Fibroblast of mammary gland (primary cell): ENCODE measurements around the gene RASGRP4.

Experiments used
- DNase-seq: peaks from one replicate; pipeline ENCODE4 v3.0.0-alpha.2; 2010; ENCODE audit warnings: low read depth
- H3K4me3 ChIP-seq: 2 replicates; pipeline ENCODE4 v1.5.1; 2011; ENCODE audit warnings: low read depth, mild to moderate bottlenecking, low read length, moderate library complexity; ENCODE audit not compliant: control insufficient read depth
- CTCF ChIP-seq: conservative IDR thresholded peaks from 2 replicates; pipeline ENCODE4 v1.5.1; 2011; ENCODE audit warnings: low read depth, low read length, inconsistent platforms; ENCODE audit not compliant: control insufficient read depth, insufficient read depth

Gene RASGRP4

DNA sequence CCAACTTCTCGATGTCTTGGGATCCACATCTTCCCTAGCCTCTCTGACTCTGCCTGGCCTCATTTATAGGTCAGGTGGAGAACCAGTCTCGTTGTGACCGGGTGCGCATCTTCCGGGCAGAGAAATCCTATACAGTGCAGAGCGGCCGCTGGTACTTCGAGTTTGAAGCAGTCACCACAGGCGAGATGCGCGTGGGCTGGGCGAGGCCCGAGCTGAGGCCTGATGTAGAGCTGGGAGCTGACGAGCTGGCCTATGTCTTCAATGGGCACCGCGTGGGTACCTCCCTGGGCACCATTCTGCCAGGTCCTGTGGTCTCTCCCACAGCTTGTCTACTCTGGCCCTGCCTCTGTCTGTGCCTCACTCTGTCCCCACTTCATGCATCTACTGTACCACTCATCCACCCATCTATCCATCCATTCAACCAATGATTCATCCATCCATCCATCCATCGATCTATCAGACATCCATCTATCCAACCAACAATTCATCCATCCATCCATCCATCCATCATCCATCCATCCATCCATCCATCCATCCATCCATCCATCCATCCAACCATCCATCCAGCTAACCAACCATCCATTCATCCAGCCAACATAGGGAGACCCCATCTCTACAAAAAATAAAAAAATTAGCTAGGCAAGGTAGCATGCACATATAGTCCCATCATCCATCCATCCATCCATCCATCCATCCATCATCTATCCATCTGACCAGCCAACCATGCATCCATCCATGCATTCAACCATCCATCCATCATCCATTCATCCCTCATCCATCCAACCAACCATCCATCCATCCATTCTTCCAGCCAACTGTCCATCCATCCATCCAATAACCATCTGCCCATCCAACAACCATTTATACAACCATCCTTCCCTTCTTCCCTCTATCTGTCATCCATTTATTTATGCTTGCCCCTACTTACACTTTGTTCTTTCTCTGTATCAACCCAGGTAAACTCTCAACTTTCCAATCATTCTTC, 41.8 kb upstream of the RASGRP4 start:
- H3K4me3 ChIP-seq: no peak overlapping the region
- DNase-seq: no peak
- TF ChIP-seq CTCF: no peak

GRCh38 chr19:38466050-38466449, 40.0 kb upstream of the RASGRP4 start:
- no peak for TF ChIP-seq CTCF
- H3K4me3 ChIP-seq: no peak overlapping the region
- no peak for DNase-seq

DNA sequence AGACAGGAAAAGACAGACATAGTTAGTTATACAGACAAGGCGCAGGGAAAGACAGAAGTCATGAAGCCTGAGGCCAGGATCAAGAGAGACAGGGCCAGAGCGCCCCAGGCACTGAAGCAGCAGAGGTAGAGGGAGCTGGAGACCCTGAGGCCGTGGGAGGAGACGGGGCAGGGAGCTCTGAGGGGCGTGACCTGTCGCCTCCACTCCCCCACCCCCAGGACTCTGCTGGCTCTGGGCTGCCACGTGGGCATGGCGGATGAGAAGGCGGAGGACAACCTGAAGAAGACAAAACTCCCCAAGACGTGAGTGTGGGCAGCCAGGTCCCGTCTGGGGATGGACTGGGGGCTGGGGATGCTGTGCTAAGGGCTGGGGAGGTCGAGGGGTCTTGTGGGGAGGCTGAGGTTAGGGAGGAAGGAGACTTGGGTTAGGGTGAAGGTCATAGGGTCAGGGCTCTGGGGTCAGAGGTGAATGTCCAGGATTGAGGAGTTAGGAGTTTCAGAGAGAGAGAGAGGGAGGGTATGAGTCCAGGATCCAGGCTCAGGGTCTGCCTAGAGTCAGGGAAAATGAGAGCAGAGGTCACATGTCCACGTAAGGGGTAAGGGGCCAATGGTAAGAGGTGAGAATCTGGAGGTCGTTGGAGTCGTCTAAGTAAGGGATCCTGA, 38.5 kb upstream of the RASGRP4 start:
- H3K4me3 ChIP-seq: no peak overlapping the region
- no peak for DNase-seq
- TF ChIP-seq CTCF: no peak

DNA sequence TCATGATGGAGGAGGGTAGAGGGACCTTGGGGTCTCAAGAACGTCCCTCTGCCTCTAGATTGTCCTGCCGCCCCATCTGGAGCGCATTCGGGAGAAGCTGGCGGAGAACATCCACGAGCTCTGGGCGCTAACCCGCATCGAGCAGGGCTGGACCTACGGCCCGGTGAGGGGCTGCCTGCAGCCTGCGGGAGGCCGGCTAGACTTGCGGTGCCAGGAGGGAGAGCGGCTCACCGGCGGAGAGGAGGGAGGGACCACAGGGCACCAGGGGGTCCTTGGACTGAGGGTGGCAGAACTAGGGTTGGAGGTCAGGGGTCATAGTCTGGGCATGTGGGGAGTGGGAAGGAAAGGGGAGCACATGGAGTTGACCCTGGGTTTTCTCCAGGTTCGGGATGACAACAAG, 37.3 kb upstream of the RASGRP4 start:
- no peak for TF ChIP-seq CTCF
- no peak for DNase-seq
- no peak overlapping the region for H3K4me3 ChIP-seq

DNA sequence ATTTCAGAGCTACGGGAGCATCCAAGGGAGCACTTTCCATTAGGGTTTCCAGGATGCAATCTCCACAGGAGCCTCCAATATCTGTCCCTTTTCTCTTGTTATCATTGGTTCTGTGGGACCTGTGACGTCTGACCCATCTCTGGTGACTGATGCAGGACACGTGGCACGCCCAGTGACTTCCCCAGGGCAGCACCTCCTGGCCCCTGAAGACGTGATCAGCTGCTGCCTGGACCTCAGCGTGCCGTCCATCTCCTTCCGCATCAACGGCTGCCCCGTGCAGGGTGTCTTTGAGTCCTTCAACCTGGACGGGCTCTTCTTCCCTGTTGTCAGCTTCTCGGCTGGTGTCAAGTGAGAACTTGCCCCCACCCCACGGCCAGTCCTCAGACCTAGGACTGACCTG, 33.0 kb upstream of the RASGRP4 start:
- H3K4me3 ChIP-seq: no peak overlapping the region
- TF ChIP-seq CTCF: no peak
- no peak for DNase-seq

DNA sequence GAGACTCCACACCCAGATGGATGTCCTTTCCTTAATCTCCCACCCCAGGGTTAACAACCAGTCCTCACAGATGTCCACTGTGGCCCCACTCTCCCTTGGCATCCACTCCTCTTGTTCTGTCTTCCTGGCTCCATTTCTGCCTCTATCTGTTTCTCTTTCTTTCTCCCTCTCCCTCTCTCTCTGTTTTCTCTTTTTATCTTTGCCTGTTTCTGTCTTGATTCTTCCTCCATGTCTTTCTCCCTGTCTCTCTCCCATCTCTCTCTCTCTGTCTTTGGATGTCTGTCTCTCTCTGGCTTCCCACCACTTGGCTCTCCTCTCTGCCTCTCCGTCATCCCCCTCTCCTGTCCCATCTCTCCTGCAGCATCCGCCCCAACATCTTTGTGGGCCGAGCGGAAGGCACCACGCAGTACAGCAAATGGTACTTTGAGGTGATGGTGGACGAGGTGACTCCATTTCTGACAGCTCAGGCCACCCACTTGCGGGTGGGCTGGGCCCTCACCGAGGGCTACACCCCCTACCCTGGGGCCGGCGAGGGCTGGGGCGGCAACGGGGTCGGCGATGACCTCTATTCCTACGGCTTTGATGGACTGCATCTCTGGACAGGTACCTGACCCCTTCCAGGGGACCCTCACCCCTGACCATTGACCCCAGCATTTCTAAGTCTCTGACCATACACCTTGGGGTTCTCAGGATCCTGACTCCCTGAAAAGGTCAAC, 31.8 kb upstream of the RASGRP4 start:
- TF ChIP-seq CTCF: no peak
- no peak overlapping the region for H3K4me3 ChIP-seq
- DNase-seq: no peak
